ENCODE results near the gene PNMA6F.
"Not testable (repeated sequence)": the region's sequence is repeated elsewhere in the genome, so short reads cannot be mapped to it uniquely, and the experiment has no call there.

PNMA6F gene

GRCh38 chrX:153301746-153302145, 19.8 kb downstream of the PNMA6F start:
- no peak for DNase-seq

GRCh38 chrX:153299855-153300254, 21.7 kb downstream of the PNMA6F start:
- DNase-seq, result no peak

GRCh38 chrX:153297376-153297775, 24.2 kb downstream of the PNMA6F start:
- no peak for DNase-seq

- not testable (repeated sequence) for DNase-seq
These were observed 28.0 kb downstream of the PNMA6F start for GRCh38 chrX:153293485-153294071.

GRCh38 chrX:153288807-153289206, 32.8 kb downstream of the PNMA6F start:
- not testable (repeated sequence) for DNase-seq

- DNase-seq, result not testable (repeated sequence)
These were observed 35.9 kb downstream of the PNMA6F start for GRCh38 chrX:153285678-153286077.

- DNase-seq, result not testable (repeated sequence)
These were observed 37.6 kb downstream of the PNMA6F start for GRCh38 chrX:153283982-153284381.

- DNase-seq, result not testable (repeated sequence)
These were observed 39.8 kb downstream of the PNMA6F start for GRCh38 chrX:153281784-153282183.

GRCh38 chrX:153279304-153279703, 42.3 kb downstream of the PNMA6F start:
- not testable (repeated sequence) for DNase-seq

GRCh38 chrX:153276049-153276448, 45.5 kb downstream of the PNMA6F start:
- not testable (repeated sequence) for DNase-seq

- not testable (repeated sequence) for DNase-seq
These were observed 46.1 kb downstream of the PNMA6F start for GRCh38 chrX:153275418-153275817.

- not testable (repeated sequence) for DNase-seq
These were observed 49.0 kb downstream of the PNMA6F start for GRCh38 chrX:153272584-153272983.

GRCh38 chrX:153272070-153272469, 49.5 kb downstream of the PNMA6F start:
- DNase-seq, result not testable (repeated sequence)

Measured in NCI-H524 (cell line).